Right lobe of liver (tissue), 4 donors: Measurements from ENCODE around the gene SRCAP.

Experiments
- POLR2A ChIP-seq: fragments of 450-650 bp; IDR thresholded peaks from one replicate; pipeline ENCODE4 v1.6.1; 2017; ENCODE audit warnings: antibody characterized with exemption, mild to moderate bottlenecking
- TF ChIP-seq, protein P1 (sequence below), 4 donors: fragments of 200-600 bp in 3 of 4; fragments of 450-650 bp in 1 of 4; IDR thresholded peaks; one replicate each; pipeline versions ENCODE4 v1.5.1 to v1.8.0; 2016 to 2022; ENCODE audit warnings: antibody characterized with exemption in 4 of 4, mild to moderate bottlenecking in 2 of 4
- donor health status: DM: no; HTN: no; CAD: no.
- donor health status: DM: no; HTN: no; CAD: no.
- donor health status: DM: no; HTN: yes; CAD: no.

- TF ChIP-seq, protein P1, sequence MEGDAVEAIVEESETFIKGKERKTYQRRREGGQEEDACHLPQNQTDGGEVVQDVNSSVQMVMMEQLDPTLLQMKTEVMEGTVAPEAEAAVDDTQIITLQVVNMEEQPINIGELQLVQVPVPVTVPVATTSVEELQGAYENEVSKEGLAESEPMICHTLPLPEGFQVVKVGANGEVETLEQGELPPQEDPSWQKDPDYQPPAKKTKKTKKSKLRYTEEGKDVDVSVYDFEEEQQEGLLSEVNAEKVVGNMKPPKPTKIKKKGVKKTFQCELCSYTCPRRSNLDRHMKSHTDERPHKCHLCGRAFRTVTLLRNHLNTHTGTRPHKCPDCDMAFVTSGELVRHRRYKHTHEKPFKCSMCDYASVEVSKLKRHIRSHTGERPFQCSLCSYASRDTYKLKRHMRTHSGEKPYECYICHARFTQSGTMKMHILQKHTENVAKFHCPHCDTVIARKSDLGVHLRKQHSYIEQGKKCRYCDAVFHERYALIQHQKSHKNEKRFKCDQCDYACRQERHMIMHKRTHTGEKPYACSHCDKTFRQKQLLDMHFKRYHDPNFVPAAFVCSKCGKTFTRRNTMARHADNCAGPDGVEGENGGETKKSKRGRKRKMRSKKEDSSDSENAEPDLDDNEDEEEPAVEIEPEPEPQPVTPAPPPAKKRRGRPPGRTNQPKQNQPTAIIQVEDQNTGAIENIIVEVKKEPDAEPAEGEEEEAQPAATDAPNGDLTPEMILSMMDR (IDR thresholded peaks at IDR 0.05) = no peak
- TF ChIP-seq POLR2A = no peak
These were observed 66.0 kb downstream of the SRCAP start for GRCh38 chr16:30764816-30765465.
